PFSK-1 (cell line): ENCODE data around the gene CARD16.

ENCODE experiments used
- POLR2AphosphoS5 ChIP-seq: IDR thresholded peaks from 2 replicates; pipeline ENCODE4 v1.6.1; 2012; ENCODE audit warnings: low read depth, mild to moderate bottlenecking, control low read depth, low read length, moderate library complexity
- SIN3A ChIP-seq: IDR thresholded peaks from 2 replicates; pipeline ENCODE4 v1.6.1; 2012; ENCODE audit warnings: mild to moderate bottlenecking, low read length, moderate library complexity, borderline replicate concordance; ENCODE audit not compliant: insufficient read depth
- TAF1 ChIP-seq: IDR thresholded peaks from 2 replicates; pipeline ENCODE4 v1.6.1; 2012; ENCODE audit warnings: low read length, control low read depth, borderline replicate concordance; ENCODE audit not compliant: insufficient read depth

DNA sequence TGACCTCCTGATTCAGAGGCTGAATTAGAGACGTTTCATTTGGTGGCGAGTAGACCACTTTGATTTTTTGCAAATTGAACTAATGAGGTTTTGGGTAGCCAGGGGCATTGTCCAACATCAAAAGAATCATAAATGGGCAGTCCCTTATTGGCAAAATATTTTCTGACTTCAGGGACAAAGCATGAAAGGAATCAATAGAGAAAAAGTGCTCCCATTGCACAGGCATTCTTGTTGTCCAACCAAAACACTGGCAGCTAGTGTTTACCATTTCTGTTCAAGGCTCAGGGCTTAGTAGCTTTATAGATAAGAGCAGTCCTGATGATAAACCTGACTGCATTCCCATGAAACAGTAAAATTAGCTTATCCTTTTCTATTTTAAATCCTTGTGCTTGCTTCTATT, 6.4 kb upstream of the CARD16 start:
- TF ChIP-seq TAF1 (no peak), POLR2AphosphoS5 (no peak), SIN3A (no peak)
